Suprapubic skin (tissue), 3 donors: Measurements from ENCODE around the gene SFI1.

ENCODE experiments used
- CTCF ChIP-seq, 2 donors: fragments of 200-600 bp in 1 of 2; fragments of 450-650 bp in 1 of 2; sonication (generic) in 1 of 2; IDR thresholded peaks; one replicate each; pipeline ENCODE4 v1.5.1; 2016 to 2019; ENCODE audit warnings: antibody characterized with exemption in 2 of 2, mild to moderate bottlenecking in 1 of 2, moderate library complexity in 1 of 2
- POLR2AphosphoS5 ChIP-seq, 3 donors: sonication (generic); formaldehyde crosslinking; IDR thresholded peaks; one replicate each; pipeline ENCODE4 v1.6.1; 2017; ENCODE audit warnings: antibody characterized with exemption in 3 of 3

DNA sequence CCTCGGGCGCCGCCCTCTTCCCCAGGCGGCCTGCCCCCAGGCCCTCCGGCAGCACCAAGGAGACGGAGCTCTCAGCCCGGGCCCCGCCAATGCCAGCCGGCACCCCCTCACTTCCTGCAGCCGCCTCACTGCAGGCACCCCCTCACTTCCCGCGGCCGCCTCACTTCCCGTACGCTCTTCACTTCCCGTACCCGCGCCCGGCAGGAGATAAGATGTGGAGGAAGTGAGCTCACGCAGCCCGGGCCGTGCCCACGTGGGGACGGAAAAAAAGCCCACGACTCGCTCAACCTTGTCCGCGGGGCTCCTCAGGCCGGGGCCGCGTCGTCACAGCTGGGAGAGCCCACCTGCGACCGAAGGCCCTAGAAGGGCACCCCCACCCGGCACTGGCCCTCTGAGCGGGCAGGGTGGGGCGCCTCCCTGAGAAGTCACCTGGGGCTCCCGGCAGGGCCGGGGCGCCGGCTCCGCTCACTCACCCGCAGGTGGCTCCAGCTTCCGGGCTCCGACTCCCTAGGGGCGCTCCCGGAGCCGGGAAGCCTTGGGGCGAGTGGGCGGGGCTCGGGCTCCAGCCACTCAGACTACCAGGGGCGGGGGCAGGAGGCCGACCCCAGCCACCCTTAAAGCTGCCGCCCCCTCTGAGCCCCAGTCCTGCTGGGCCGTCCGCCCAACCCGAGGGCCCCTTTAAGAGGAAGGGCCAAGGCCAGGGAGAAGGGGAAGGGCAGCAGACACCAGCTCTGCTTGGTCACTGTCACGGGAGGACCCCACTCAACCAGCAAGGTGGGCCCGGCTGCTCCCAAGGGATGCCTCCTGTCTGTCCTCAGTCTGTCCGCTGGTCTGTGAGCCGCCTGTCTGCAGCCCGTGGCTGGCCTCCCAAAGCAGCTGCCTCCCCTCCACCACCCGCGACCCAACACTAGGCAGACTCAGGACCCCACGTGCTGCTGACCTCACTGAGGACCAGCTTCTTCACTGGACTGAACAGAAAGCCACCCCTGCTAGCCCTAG is 134.3 kb downstream of the SFI1 start:
- no peak for TF ChIP-seq CTCF (IDR thresholded peaks at IDR 0.05)
- TF ChIP-seq POLR2AphosphoS5 (IDR thresholded peaks at IDR 0.05) = no peak
